ENCODE data around the gene BBS1.
A peak's percentile ranks its signal among the peaks of the same experiment; 100 is the strongest.

Gene BBS1

DNA sequence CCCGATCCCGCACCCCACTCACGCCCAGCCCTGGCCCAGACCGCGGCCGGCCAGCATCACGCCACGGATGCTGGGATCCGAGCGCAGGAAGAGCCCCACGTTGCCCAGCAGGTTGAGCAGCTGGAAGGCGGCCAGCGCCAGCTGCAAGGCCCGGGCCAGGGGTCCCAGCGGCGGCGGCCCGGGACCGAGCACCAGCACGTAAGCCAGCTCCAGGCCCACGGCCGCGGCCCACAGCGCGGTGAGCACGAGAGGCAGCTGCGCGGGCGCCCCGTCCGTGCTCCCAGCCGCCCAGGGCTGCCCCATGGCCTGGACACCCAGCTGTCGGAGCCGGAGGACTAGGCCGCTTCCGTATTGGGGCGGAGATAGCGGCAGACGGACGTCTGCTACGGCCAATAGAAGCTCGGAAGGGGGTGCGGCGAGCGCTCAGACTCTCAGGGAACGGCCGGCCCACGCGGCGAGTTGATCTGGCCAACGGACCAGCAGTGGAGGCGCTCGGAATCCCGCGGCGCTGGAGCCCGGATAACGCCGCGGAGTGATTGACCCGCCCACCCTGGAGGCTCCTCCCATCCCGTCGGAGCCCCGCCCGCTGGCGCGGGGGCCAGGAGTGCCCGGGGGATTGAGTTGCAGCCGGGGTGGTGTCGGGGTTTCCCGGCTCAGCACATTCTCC, 35.4 kb downstream of the BBS1 start, which contains the start of gene ZDHHC24:
ZDHHC24 (minus strand) TSS at position 348 of the 667 bp plus-strand sequence; CDS start at position 303, 45 bp downstream.
- Histone ChIP-seq H3K9ac (ENCODE audit: low read length) (peak within 1 kb of the TSS; percentile 72), H3K4me1 (ENCODE audit: control insufficient read depth, insufficient read depth, low read length) (peaks cover 33% of the 10 kb centered on the region), H3K27me3 (ENCODE audit: control insufficient read depth, insufficient read depth, low read length) (no peaks in the 10 kb centered on the region), H3K36me3 (ENCODE audit: control insufficient read depth, insufficient read depth, low read length) (peaks cover 15% of the 10 kb centered on the region), H3K27ac (ENCODE audit: low read depth, low read length) (peak within 1 kb of the TSS; percentile 42; the same call in 1 of the 2 replicates), H3K4me3 (ENCODE audit: low read depth, low read length) (peak within 1 kb of the TSS; percentile 85), H3K9me3 (ENCODE audit: control insufficient read depth, insufficient read depth, low read depth, low read length) (no peaks in the 10 kb centered on the region)

DNA sequence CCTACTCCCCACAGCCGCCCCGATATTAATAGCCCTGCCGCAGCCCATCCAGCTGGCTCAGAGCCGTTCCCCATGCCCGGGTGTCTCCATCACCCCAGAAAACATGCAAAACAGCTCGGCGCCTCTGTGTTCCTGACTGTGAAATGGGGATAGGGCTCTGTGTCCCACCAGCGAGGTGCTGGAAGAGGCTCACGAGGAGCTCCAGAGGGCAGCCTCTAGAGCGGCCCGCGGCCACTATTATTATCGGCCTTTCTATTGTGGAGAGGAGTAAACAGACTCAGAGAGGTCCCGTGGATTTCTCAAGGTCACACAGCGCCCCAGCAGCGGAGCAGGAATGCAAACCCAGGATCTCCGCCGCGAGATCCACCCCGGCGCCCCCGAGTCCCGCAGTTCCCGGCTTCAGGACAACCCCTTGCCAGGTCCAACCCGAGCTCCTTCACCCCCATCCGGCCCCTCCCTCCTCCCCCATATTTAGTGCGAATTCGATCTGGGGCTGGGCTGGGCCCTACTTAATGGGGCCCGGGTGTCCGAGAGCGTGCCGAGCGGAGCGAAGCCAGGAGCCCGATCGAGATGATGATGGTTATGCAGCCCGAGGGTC, 36.0 kb downstream of the BBS1 start, which contains the start of gene ACTN3:
ACTN3 (plus strand) TSS at position 536 of the 598 bp plus-strand sequence; CDS start at position 571, 35 bp downstream.
- Histone ChIP-seq H3K27ac (ENCODE audit: low read depth, low read length) (peak within 1 kb of the TSS; percentile 42; the same call in 1 of the 2 replicates), H3K4me3 (ENCODE audit: low read depth, low read length) (peak within 1 kb of the TSS; percentile 85), H3K27me3 (ENCODE audit: control insufficient read depth, insufficient read depth, low read length) (no peaks in the 10 kb centered on the region), H3K9ac (ENCODE audit: low read length) (peak within 1 kb of the TSS; percentile 72), H3K4me1 (ENCODE audit: control insufficient read depth, insufficient read depth, low read length) (peaks cover 33% of the 10 kb centered on the region), H3K9me3 (ENCODE audit: control insufficient read depth, insufficient read depth, low read depth, low read length) (no peaks in the 10 kb centered on the region), H3K36me3 (ENCODE audit: control insufficient read depth, insufficient read depth, low read length) (peaks cover 18% of the 10 kb centered on the region)

DNA sequence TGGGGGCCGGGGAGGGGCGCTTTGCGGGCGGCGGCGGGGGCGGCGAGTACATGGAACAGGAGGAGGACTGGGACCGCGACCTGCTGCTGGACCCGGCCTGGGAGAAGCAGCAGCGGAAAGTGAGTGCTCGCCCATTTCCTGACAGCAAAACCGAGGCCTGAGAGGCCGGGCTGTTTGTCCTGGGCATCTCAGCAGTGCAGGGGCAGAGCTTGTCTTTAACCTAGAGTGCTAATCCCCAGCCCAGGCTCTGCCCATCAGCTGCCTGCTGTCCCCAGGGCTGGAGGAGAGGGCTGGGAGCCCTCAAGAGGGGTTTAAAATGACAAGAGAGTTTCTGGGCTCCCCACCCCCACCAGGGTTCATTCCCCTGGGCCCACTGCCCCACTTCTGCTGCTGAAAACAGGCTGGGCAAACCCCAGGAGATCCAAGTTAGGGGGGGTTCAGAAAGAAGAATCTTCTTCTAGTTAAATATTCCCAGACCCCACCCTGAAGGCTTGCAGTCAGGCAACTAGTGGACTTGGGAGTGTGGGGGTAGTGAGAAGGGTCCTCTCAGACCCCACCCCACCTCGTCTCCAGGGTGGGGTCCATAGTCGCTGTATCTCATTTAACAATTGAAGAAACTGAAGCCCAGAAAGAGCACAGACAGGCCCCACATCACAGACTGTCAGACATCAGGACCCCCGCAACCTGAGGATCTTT, 36.7 kb downstream of the BBS1 start:
- peaks cover 13% of the 10 kb centered on the region for H3K36me3 ChIP-seq (ENCODE audit: control insufficient read depth, insufficient read depth, low read length)
- H3K9me3 ChIP-seq (ENCODE audit: control insufficient read depth, insufficient read depth, low read depth, low read length), result no peaks in the 10 kb centered on the region
- peak overlapping the region; percentile 85 for H3K4me3 ChIP-seq (ENCODE audit: low read depth, low read length)
- peaks cover 33% of the 10 kb centered on the region for H3K4me1 ChIP-seq (ENCODE audit: control insufficient read depth, insufficient read depth, low read length)
- H3K27me3 ChIP-seq (ENCODE audit: control insufficient read depth, insufficient read depth, low read length), result no peaks in the 10 kb centered on the region
- no peak overlapping the region for H3K27ac ChIP-seq (ENCODE audit: low read depth, low read length)
- H3K9ac ChIP-seq (ENCODE audit: low read length), result no peak overlapping the region

DNA sequence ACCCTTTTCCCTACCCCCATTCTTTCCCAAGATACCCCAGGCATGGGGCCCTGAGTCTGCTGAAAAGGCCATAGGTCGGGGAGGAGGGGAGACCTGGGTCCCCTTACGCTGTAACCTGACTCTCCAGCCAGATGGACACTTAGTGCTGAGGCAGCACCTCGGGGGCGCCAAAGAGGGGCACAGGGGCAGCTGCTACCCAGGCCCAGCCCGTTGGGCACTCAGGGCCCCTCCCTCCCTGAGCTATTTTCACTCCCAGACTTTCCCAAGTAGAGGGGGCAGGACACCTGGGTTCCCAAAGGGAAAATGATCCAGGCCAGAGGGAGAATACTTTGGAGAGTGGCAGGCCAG, 37.2 kb downstream of the BBS1 start:
- peaks cover 8% of the 10 kb centered on the region for H3K36me3 ChIP-seq (ENCODE audit: control insufficient read depth, insufficient read depth, low read length)
- peaks cover 33% of the 10 kb centered on the region for H3K4me1 ChIP-seq (ENCODE audit: control insufficient read depth, insufficient read depth, low read length)
- H3K9ac ChIP-seq (ENCODE audit: low read length), result no peak overlapping the region
- H3K27ac ChIP-seq (ENCODE audit: low read depth, low read length), result no peak overlapping the region
- H3K9me3 ChIP-seq (ENCODE audit: control insufficient read depth, insufficient read depth, low read depth, low read length), result no peaks in the 10 kb centered on the region
- no peaks in the 10 kb centered on the region for H3K27me3 ChIP-seq (ENCODE audit: control insufficient read depth, insufficient read depth, low read length)
- H3K4me3 ChIP-seq (ENCODE audit: low read depth, low read length), result peak overlapping the region; percentile 85

DNA sequence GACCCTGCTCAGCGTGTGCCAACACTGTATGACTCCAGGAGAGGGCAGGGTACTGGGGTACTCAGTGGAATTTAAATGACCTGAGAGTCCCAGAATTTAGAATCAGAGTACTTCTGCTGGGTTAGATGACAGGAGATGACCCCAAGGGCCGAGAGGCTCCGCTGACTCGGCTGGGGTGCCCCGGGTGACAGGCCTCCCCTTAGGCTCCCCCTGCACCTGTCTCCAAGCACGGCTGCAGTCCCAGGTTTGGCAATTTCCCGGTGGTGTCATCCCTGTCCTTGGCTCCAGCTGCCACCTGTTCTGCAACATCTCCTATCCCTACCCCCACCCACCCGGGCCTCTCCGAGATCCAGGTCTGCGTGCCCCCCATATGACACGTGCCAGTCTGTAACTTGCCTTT, 37.6 kb downstream of the BBS1 start:
- H3K36me3 ChIP-seq (ENCODE audit: control insufficient read depth, insufficient read depth, low read length), result peaks cover 7% of the 10 kb centered on the region
- no peaks in the 10 kb centered on the region for H3K27me3 ChIP-seq (ENCODE audit: control insufficient read depth, insufficient read depth, low read length)
- peak overlapping the region; percentile 85 for H3K4me3 ChIP-seq (ENCODE audit: low read depth, low read length)
- no peak overlapping the region for H3K27ac ChIP-seq (ENCODE audit: low read depth, low read length)
- peaks cover 33% of the 10 kb centered on the region for H3K4me1 ChIP-seq (ENCODE audit: control insufficient read depth, insufficient read depth, low read length)
- H3K9ac ChIP-seq (ENCODE audit: low read length), result no peak overlapping the region
- no peaks in the 10 kb centered on the region for H3K9me3 ChIP-seq (ENCODE audit: control insufficient read depth, insufficient read depth, low read depth, low read length)

DNA sequence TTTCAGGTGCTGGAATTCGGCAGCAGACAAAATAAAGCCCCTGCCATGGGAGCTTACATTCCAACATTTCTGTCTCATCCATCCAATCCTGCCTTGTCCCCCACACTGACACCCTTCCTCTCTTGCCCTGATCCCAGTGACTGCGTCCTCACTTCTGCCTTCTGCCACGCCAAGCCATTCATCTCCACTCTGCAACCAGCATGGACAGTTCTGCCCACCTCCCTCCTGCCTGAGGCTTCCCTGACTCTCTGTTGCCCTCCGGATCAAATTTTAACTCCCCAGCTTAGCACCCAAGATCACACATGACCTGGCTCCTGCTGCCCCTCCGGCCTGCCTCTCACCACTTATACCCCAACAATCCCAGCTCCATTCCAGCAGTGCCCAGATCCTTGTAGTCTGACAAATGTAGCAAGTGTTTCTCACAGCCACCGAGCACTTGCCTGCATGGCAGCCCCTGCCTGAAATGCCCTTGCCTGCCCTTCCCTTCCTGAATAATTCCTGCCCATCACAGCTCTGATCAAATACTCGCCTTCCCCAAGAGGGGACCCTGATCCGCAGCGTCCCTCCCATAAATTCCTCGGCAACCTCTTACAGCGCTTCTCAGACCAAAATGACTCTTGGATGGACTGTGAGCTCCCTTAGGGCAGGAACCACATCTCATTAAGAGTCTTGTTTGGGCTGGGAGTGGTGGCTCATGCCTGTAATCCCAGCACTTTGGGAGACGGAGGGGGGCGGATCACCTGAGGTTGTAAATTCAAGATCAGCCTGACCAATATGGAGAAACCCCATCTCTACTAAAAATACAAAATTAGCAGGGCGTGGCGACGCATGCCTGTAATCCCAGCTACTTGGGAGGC, 38.6 kb downstream of the BBS1 start:
- H3K4me3 ChIP-seq (ENCODE audit: low read depth, low read length), result no peak overlapping the region
- no peak overlapping the region for H3K27ac ChIP-seq (ENCODE audit: low read depth, low read length)
- H3K36me3 ChIP-seq (ENCODE audit: control insufficient read depth, insufficient read depth, low read length), result peaks cover 9% of the 10 kb centered on the region
- H3K9ac ChIP-seq (ENCODE audit: low read length), result no peak overlapping the region
- H3K9me3 ChIP-seq (ENCODE audit: control insufficient read depth, insufficient read depth, low read depth, low read length), result no peaks in the 10 kb centered on the region
- H3K27me3 ChIP-seq (ENCODE audit: control insufficient read depth, insufficient read depth, low read length), result no peaks in the 10 kb centered on the region
- H3K4me1 ChIP-seq (ENCODE audit: control insufficient read depth, insufficient read depth, low read length), result peaks cover 23% of the 10 kb centered on the region

DNA sequence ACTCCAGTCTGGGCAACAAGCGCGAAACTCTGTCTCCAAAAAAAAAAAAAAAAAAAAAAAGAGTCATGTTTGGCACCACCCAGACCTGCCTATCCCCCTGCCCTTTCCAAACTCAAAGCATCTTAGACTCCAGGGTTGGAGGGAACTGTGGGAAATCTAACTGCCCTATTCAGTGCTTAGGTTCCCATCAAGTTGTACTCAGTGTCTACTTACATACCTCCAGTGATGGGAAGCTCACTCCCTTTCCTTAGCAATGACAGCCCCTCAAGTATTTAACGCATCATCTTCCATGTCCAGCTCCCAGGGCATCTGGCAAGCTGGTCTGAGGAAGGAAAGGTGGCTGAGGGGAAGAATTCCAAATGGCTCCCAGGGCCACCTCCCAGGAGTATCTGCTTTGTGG, 39.3 kb downstream of the BBS1 start:
- no peak overlapping the region for H3K9ac ChIP-seq (ENCODE audit: low read length)
- H3K4me1 ChIP-seq (ENCODE audit: control insufficient read depth, insufficient read depth, low read length), result peaks cover 18% of the 10 kb centered on the region
- H3K36me3 ChIP-seq (ENCODE audit: control insufficient read depth, insufficient read depth, low read length), result peaks cover 16% of the 10 kb centered on the region
- H3K4me3 ChIP-seq (ENCODE audit: low read depth, low read length), result no peak overlapping the region
- H3K27ac ChIP-seq (ENCODE audit: low read depth, low read length), result no peak overlapping the region
- H3K9me3 ChIP-seq (ENCODE audit: control insufficient read depth, insufficient read depth, low read depth, low read length), result no peaks in the 10 kb centered on the region
- H3K27me3 ChIP-seq (ENCODE audit: control insufficient read depth, insufficient read depth, low read length), result no peaks in the 10 kb centered on the region

DNA sequence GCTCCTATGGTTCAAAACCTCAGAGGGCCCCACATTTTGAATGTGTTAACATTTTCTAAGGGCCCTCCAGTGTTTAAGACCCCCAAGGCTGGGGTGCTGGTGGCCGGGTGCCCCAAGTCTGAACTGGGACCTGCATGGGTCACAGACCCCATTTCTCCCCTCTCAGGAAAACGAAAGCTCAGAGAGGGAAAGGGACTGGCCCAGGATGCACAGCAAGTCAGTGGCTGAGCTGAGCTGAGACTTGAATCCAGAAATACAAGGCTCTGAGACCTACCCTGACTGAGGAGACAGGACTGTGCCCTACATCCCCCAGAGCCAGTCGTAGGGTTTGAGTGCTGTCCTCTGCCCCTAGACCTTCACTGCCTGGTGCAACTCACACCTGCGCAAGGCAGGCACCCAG, 40.5 kb downstream of the BBS1 start:
- no peak overlapping the region for H3K9ac ChIP-seq (ENCODE audit: low read length)
- H3K36me3 ChIP-seq (ENCODE audit: control insufficient read depth, insufficient read depth, low read length), result peaks cover 26% of the 10 kb centered on the region
- no peak overlapping the region for H3K27ac ChIP-seq (ENCODE audit: low read depth, low read length)
- H3K27me3 ChIP-seq (ENCODE audit: control insufficient read depth, insufficient read depth, low read length), result no peaks in the 10 kb centered on the region
- no peaks in the 10 kb centered on the region for H3K9me3 ChIP-seq (ENCODE audit: control insufficient read depth, insufficient read depth, low read depth, low read length)
- H3K4me3 ChIP-seq (ENCODE audit: low read depth, low read length), result no peak overlapping the region
- peaks cover 18% of the 10 kb centered on the region for H3K4me1 ChIP-seq (ENCODE audit: control insufficient read depth, insufficient read depth, low read length)

DNA sequence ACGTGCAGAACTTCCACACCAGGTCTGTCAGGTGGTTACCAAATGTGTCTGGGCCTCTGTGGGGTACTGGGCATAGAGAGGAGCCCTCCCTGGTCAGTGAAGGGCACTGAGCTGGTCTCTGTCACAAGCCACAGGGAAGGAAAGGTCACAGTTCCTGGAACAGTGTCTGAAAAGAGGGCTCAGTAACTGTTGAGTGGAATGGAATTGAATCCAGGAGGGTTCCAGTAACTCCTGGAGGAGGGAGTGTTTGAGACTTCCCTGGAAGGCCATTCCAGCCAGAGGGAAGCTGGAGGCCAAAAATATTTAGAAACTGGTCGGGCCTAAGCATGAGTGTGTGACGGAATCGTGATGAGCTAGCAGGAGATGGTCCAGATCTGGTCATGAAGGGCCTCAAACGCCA, 44.2 kb downstream of the BBS1 start:
- H3K9me3 ChIP-seq (ENCODE audit: control insufficient read depth, insufficient read depth, low read depth, low read length), result no peaks in the 10 kb centered on the region
- no peak overlapping the region for H3K4me3 ChIP-seq (ENCODE audit: low read depth, low read length)
- peaks cover 52% of the 10 kb centered on the region for H3K36me3 ChIP-seq (ENCODE audit: control insufficient read depth, insufficient read depth, low read length)
- H3K27ac ChIP-seq (ENCODE audit: low read depth, low read length), result no peak overlapping the region
- no peaks in the 10 kb centered on the region for H3K27me3 ChIP-seq (ENCODE audit: control insufficient read depth, insufficient read depth, low read length)
- peaks cover 5% of the 10 kb centered on the region for H3K4me1 ChIP-seq (ENCODE audit: control insufficient read depth, insufficient read depth, low read length)
- no peak overlapping the region for H3K9ac ChIP-seq (ENCODE audit: low read length)

DNA sequence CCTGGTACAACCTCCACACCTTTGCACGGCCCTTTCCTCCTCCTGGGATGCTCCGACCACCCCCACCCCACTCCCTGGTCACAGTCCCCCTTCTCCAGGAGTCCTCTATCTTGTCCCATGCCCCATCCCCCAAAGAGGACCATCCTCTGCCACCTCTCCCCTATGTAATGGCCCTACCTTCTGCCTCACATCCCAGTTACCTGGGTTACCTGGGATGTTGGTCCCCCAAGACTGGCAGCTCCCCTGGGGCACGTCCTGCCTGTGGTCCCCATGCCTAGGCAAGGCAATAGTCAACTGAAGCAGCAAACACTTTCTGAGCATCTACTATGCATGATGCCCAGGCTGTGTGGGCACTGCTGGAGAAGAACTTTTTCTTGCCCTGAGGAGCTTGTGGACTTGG, 45.0 kb downstream of the BBS1 start:
- Histone ChIP-seq H3K27ac (ENCODE audit: low read depth, low read length) (no peak overlapping the region), H3K4me1 (ENCODE audit: control insufficient read depth, insufficient read depth, low read length) (peaks cover 5% of the 10 kb centered on the region), H3K36me3 (ENCODE audit: control insufficient read depth, insufficient read depth, low read length) (peaks cover 57% of the 10 kb centered on the region), H3K9me3 (ENCODE audit: control insufficient read depth, insufficient read depth, low read depth, low read length) (no peaks in the 10 kb centered on the region), H3K27me3 (ENCODE audit: control insufficient read depth, insufficient read depth, low read length) (no peaks in the 10 kb centered on the region), H3K4me3 (ENCODE audit: low read depth, low read length) (no peak overlapping the region), H3K9ac (ENCODE audit: low read length) (no peak overlapping the region)

All from HUES6 (cell line).